HepG2 (cell line): ENCODE data around the gene PLXNB2. TPM values are rescaled to one million over a fixed set of nuclear protein-coding genes. Genes with fewer than 3 reads are reported as not detected.
A peak's percentile ranks its signal among the peaks of the same experiment; 100 is the strongest.

ENCODE experiments used
- ATAC-seq: fragments of 200-7000 bp; cut with Tn5 transposase; 3 replicates; pipeline ENCODE4 v1.9.1; 2020; ENCODE audit warnings: mild to moderate bottlenecking, moderate library complexity
- BruUV-seq: library from RNA; stranded (reverse); fragments of 400-500 nt; replicated peaks from 2 replicates; lab custom pipeline; 2021; lab: Mats Ljungman, UMichigan
- CTCF ChIA-PET: fragments of 300-600 bp; formaldehyde crosslinking; extraction: SDS; loops from one replicate; lab custom pipeline; 2021; ENCODE audit warnings: low total read pairs, inconsistent platforms, low intra/inter-chr PET ratio; lab: Yijun Ruan, JAX
- POLR2A ChIA-PET: fragments of 350-600 bp; sonication (Branson Sonifier 250); formaldehyde crosslinking; loops from one replicate; lab custom pipeline; 2020; ENCODE audit warnings: antibody characterized with exemption, inconsistent platforms; lab: Yijun Ruan, JAX
- DNase-seq: peaks from one replicate; pipeline ENCODE4 v3.0.0-alpha.2; 2015; ENCODE audit warnings: low spot score
- FAIRE-seq: peaks from 3 replicates; lab custom pipeline; 2011; peaks lifted over from hg19 to GRCh38; lab: Jason Lieb, UNC
- H2AFZ ChIP-seq: one replicate; pipeline ENCODE4 v1.6.1; 2011; ENCODE audit warnings: low read length, inconsistent platforms
- H3K27ac ChIP-seq: fragments of 300-600 bp; 3 replicates; pipeline ENCODE4 v1.8.0; 2011; ENCODE audit warnings: mixed run types, mild to moderate bottlenecking, mixed read lengths, low read length, inconsistent platforms; ENCODE audit not compliant: insufficient read depth; ENCODE audit errors: extremely low read length
- H3K27me3 ChIP-seq, 2 experiments: fragments of 200-600 bp in 1 of 2; 2 replicates in 1 of 2; 3 replicates in 1 of 2; pipeline versions ENCODE4 v1.6.0 to v1.8.0; 2011; ENCODE audit warnings: low read length in 2 of 2, mild to moderate bottlenecking in 2 of 2, moderate library complexity in 2 of 2, inconsistent platforms in 1 of 2; ENCODE audit not compliant: insufficient read depth in 2 of 2, control insufficient read depth in 1 of 2
- H3K36me3 ChIP-seq, 2 experiments: fragments of 200-600 bp in 1 of 2; replicated peaks in 1 of 2; 2 replicates in 1 of 2; 3 replicates in 1 of 2; pipeline versions ENCODE4 v1.5.1 to v1.8.0; 2011; ENCODE audit warnings: low read length in 2 of 2, inconsistent platforms in 1 of 2; ENCODE audit not compliant: insufficient read depth in 2 of 2, control insufficient read depth in 1 of 2
- H3K4me1 ChIP-seq: 2 replicates; pipeline ENCODE4 v1.5.1; 2012; ENCODE audit warnings: low read length, inconsistent platforms; ENCODE audit not compliant: insufficient read depth
- H3K4me2 ChIP-seq: 2 replicates; pipeline ENCODE4 v1.6.0; 2011; ENCODE audit warnings: low read depth, low read length, inconsistent platforms
- H3K4me3 ChIP-seq, 3 experiments: fragments of 200-600 bp in 1 of 3; sonication (generic), shearing (Covaris generic) in 1 of 3; replicated peaks in 1 of 3; 2 replicates each; pipeline ENCODE4 v1.5.1; 2011 to 2016; ENCODE audit warnings: low read length in 3 of 3, inconsistent platforms in 2 of 3, low read depth in 2 of 3, mild to moderate bottlenecking in 2 of 3, control low read depth in 1 of 3, mixed read lengths in 1 of 3; ENCODE audit not compliant: insufficient read depth in 1 of 3
- H3K79me2 ChIP-seq: one replicate; pipeline ENCODE4 v1.6.1; 2011; ENCODE audit warnings: low read length, inconsistent platforms; ENCODE audit not compliant: insufficient read depth
- H3K9ac ChIP-seq: 2 replicates; pipeline ENCODE4 v1.6.0; 2011; ENCODE audit warnings: mild to moderate bottlenecking, low read depth, low read length, inconsistent platforms; ENCODE audit not compliant: insufficient read depth
- H3K9me3 ChIP-seq: 2 replicates; pipeline ENCODE4 v1.5.1; 2012; ENCODE audit warnings: mild to moderate bottlenecking, low read length
- H4K20me1 ChIP-seq: 2 replicates; pipeline ENCODE4 v1.6.0; 2011; ENCODE audit warnings: inconsistent platforms, mild to moderate bottlenecking, low read length, moderate library complexity; ENCODE audit not compliant: insufficient read depth
- AGO2 ChIP-seq: fragments of 200-400 bp; formaldehyde crosslinking; optimal IDR thresholded peaks from 2 replicates; pipeline ENCODE3; 2017; ENCODE audit warnings: mild to moderate bottlenecking, low read depth, low read length, moderate library complexity
- ATRX ChIP-seq: sonication (generic); formaldehyde crosslinking; IDR thresholded peaks from 2 replicates; pipeline ENCODE4 v1.4.0; 2020; ENCODE audit warnings: missing genetic modification reagents, borderline replicate concordance
- CHD4 ChIP-seq: fragments of 200-600 bp; sonication (generic); IDR thresholded peaks from 2 replicates; pipeline ENCODE4 v1.7.0; 2017; ENCODE audit warnings: mild to moderate bottlenecking, low read length, borderline replicate concordance
- ELF1 ChIP-seq: sonication (generic); formaldehyde crosslinking; IDR thresholded peaks from 2 replicates; pipeline ENCODE4 v1.4.0; 2020; ENCODE audit warnings: missing genetic modification reagents
- FOXK2 ChIP-seq: fragments of 450-650 bp; IDR thresholded peaks from 2 replicates; pipeline ENCODE4 v1.6.1; 2016
- KDM6A ChIP-seq: IDR thresholded peaks from 2 replicates; pipeline ENCODE4 v1.6.1; 2016; ENCODE audit warnings: low read depth
- NR2C2 ChIP-seq: sonication (generic); formaldehyde crosslinking; IDR thresholded peaks from 2 replicates; pipeline ENCODE4 v1.4.0; 2020; ENCODE audit warnings: missing genetic modification reagents, mild to moderate bottlenecking, moderate library complexity, borderline replicate concordance
- PHF5A ChIP-seq: IDR thresholded peaks from one replicate; pipeline ENCODE4 v1.6.1; 2018; ENCODE audit warnings: low read depth, missing genetic modification reagents; ENCODE audit not compliant: unreplicated experiment
- RNF2 ChIP-seq: fragments of 450-650 bp; conservative IDR thresholded peaks from 2 replicates; pipeline ENCODE4 v1.6.1; 2016; ENCODE audit warnings: low read depth
- YEATS2 ChIP-seq: sonication (generic); formaldehyde crosslinking; IDR thresholded peaks from 2 replicates; pipeline ENCODE4 v1.4.0; 2020; ENCODE audit warnings: missing genetic modification reagents, borderline replicate concordance
- ZMYM3 ChIP-seq: sonication (generic); formaldehyde crosslinking; IDR thresholded peaks from 2 replicates; pipeline ENCODE4 v1.5.1; 2020; ENCODE audit warnings: mild to moderate bottlenecking, missing genetic modification reagents
- ZNF281 ChIP-seq: sonication (generic); formaldehyde crosslinking; IDR thresholded peaks from 2 replicates; pipeline ENCODE4 v1.4.0; 2020; ENCODE audit warnings: missing genetic modification reagents, borderline replicate concordance
- ZNF3 ChIP-seq: IDR thresholded peaks from 2 replicates; pipeline ENCODE4 v1.7.0; 2017; ENCODE audit warnings: inconsistent platforms
- ZNF326 ChIP-seq: sonication (generic); formaldehyde crosslinking; IDR thresholded peaks from 2 replicates; pipeline ENCODE4 v1.4.0; 2020; ENCODE audit warnings: missing genetic modification reagents, borderline replicate concordance
- ZNF329 ChIP-seq: sonication (generic); formaldehyde crosslinking; IDR thresholded peaks from 2 replicates; pipeline ENCODE4 v1.9.0; 2021; ENCODE audit warnings: low read depth, mild to moderate bottlenecking, missing genetic modification reagents
- WGBS: methylation state at CpG from one replicate; pipeline ENCODE4 v1.1.6; 2017; ENCODE audit warnings: low lambda C conversion rate; 5-methylcytosine and 5-hydroxymethylcytosine counted together
- in situ Hi-C: cut with HindIII; loops from 2 replicates; pipeline ENCODE4 v1.10.0; 2017; ENCODE audit warnings: low pct_unique_long_range_greater_than_20kb; ENCODE audit not compliant: extremely low pct_ligation_motif_present
- intact Hi-C: fragments of 100-400 bp; cut with micrococcal nuclease; formaldehyde crosslinking; loops from one replicate; pipeline ENCODE4 v1.10.0; 2022; ENCODE audit not compliant: unreplicated experiment
- polyA plus RNA-seq, 8 experiments: library from polyadenylated mRNA; depleted of rRNA in 3 of 8; stranded (reverse) in 7 of 8; unstranded in 1 of 8; fragments of >200 nt; fragmentation: Illumina TruSeq in 4 of 8; extraction: Trizol in 4 of 8; gene quantifications; 2 replicates each; pipeline versions ENCODE4 v1.2.1 to v1.2.3, GENCODE V29; 2011 to 2016; ENCODE audit warnings: low read depth in 4 of 8, missing spikeins in 1 of 8, mixed read lengths in 1 of 8; ENCODE audit not compliant: insufficient read depth in 1 of 8
- total RNA-seq, 5 experiments: library from RNA; depleted of rRNA; stranded (reverse); fragments of >200 nt; fragmentation: Illumina TruSeq; extraction: Trizol; gene quantifications; 2 replicates each; pipeline ENCODE4 v1.2.3, GENCODE V29; 2016; ENCODE audit warnings: low read depth in 1 of 5
- TF ChIP-seq, protein P1 (sequence below): fragments of 450-650 bp; IDR thresholded peaks from 2 replicates; pipeline ENCODE4 v1.6.1; 2016

PLXNB2 gene
- total and polyA plus RNA-seq, 2 of the 13 experiments (the other 11 are each of a cell fraction or from before 2014, with no cell fraction given), result 32.6 to 68.9 TPM

GRCh38 chr22:50286701-50287318 is 20.6 kb downstream of the PLXNB2 start:
- no peak for FAIRE-seq
- Histone ChIP-seq H3K27ac (no peak overlapping the region), H3K4me2 (no peak overlapping the region), H3K9ac (no peak overlapping the region), H3K9me3 (no peaks in the 10 kb centered on the region), H3K79me2 (peaks cover 19% of the 10 kb centered on the region), H3K4me3 (no peak overlapping the region), H3K36me3 (peaks cover 29 to 44% of the 10 kb centered on the region in 2 experiments; a peak in 4 of 5 replicates), H2AFZ (no peak overlapping the region), H3K4me1 (0 out of 2 replicates have a peak, but pooled peaks cover under 1% of the 10 kb centered on the region), H4K20me1 (peaks cover 4% of the 10 kb centered on the region; the same call in 1 of the 2 replicates), H3K27me3 (no peaks in the 10 kb centered on the region)
- 100% methylated on average over 8 of the region's 40 CpGs for WGBS
- intact Hi-C loops (no loop called here), in situ Hi-C loops (no loop called here)
- TF ChIP-seq ZNF326 (CRISPR knock-in tag) (no peak), ZMYM3 (CRISPR knock-in tag) (no peak), AGO2 (peak; percentile 62), ATRX (no peak)
- POLR2A ChIA-PET, result no interaction called here
- DNase-seq, result no peak
- BruUV-seq, result no TSS peak
- ATAC-seq, result no peak
- CTCF ChIA-PET, result no interaction called here

- FAIRE-seq, result no peak
- no peaks in the 10 kb centered on the region for H3K27me3 ChIP-seq
- in situ Hi-C loops, result no loop called here
- 99% methylated on average over 8 of the region's 21 CpGs for WGBS
- ChIA-PET CTCF (no interaction called here), POLR2A (no interaction called here)
- intact Hi-C loops, result no loop called here
- peaks cover 32 to 50% of the 10 kb centered on the region in 2 experiments; a peak in 4 of 5 replicates for H3K36me3 ChIP-seq
- H3K4me3 ChIP-seq, result no peak overlapping the region
- H2AFZ ChIP-seq, result no peak overlapping the region
- ATAC-seq, result no peak
- H3K9ac ChIP-seq, result no peak overlapping the region
- no peak for DNase-seq
- H3K79me2 ChIP-seq, result peaks cover 14% of the 10 kb centered on the region
- BruUV-seq, result no TSS peak
- no peaks in the 10 kb centered on the region for H3K4me1 ChIP-seq
- H3K9me3 ChIP-seq, result no peaks in the 10 kb centered on the region
- peaks cover 4% of the 10 kb centered on the region; the same call in 1 of the 2 replicates for H4K20me1 ChIP-seq
- H3K27ac ChIP-seq, result no peak overlapping the region
- H3K4me2 ChIP-seq, result no peak overlapping the region
- TF ChIP-seq CHD4 (no peak), YEATS2 (CRISPR knock-in tag) (no peak), PHF5A (CRISPR knock-in tag) (no peak), KDM6A (no peak), ELF1 (CRISPR knock-in tag) (no peak), NR2C2 (CRISPR knock-in tag) (no peak), ZNF3 (CRISPR knock-in tag) (no peak), ZNF281 (CRISPR knock-in tag) (no peak), RNF2 (no peak), FOXK2 (no peak), ZNF329 (CRISPR knock-in tag) (no peak)
- TF ChIP-seq, protein P1, sequence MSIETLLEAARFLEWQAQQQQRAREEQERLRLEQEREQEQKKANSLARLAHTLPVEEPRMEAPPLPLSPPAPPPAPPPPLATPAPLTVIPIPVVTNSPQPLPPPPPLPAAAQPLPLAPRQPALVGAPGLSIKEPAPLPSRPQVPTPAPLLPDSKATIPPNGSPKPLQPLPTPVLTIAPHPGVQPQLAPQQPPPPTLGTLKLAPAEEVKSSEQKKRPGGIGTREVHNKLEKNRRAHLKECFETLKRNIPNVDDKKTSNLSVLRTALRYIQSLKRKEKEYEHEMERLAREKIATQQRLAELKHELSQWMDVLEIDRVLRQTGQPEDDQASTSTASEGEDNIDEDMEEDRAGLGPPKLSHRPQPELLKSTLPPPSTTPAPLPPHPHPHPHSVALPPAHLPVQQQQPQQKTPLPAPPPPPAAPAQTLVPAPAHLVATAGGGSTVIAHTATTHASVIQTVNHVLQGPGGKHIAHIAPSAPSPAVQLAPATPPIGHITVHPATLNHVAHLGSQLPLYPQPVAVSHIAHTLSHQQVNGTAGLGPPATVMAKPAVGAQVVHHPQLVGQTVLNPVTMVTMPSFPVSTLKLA, result no peak
Observed at GRCh38 chr22:50286275-50286674, 21.2 kb downstream of the PLXNB2 start.
